Cerebellar cortex (tissue), 1 donor: Measurements from ENCODE around the gene ST3GAL3.

Source experiments
- DNase-seq: peaks from one replicate; pipeline ENCODE4 v3.0.0-alpha.2; 2015; ENCODE audit warnings: low spot score

The ST3GAL3 gene

DNA sequence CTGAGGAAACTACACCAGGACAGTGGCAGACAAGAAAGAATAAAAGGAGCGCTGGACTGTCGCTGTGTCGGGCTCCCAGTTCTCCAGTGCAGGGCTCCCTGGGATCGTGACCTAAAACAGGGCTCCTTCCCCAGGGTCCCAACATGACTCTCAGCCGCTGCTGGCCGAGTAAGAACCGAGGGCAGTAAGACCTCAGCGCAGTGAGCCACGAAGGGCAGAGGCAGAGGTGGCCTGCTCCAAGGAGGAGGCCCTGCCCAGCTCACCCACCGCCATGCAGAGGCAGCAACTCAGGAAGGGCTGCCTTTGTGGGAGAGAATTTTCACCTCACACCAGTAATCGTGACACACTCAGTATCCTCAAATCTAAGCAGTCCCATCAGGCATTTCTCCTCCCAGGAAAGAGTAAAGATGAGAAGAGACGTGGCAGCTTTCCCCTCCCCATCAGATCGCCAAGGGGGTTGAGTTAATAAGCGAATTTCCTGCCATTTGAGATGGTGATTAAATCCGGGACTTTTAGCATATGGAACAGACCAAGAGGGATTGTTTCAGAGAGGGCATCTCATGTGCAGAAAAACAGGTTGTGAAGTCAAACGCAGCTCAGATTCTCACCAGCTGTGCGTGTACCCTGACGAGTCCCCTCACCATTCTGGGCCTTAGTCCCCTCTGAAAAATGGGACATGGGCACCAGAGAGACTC lies 206.5 kb downstream of the ST3GAL3 start:
- DNase-seq: no peak

- no peak for DNase-seq
Observed at GRCh38 chr1:43914576-43915525, 207.5 kb downstream of the ST3GAL3 start.

DNA sequence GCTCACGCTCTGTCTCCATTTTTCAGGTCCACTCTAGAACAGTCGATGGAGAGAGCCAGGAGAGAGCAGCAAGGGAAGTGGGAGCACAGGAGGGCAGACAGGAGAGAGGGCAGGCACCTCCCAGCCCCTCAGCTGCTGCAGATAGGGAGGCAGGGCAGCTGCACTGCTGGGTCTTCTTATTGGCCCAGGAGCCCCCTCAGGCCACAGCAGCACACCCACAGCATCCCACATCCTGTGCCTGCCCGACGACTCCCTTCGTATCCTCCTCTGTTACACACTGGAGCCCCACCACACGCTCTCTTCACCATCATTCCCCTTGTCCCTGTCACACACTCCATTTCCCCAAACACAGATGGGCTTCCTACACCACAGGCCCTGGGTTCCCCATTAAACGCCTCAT lies 212.6 kb downstream of the ST3GAL3 start:
- no peak for DNase-seq

GRCh38 chr1:43921022-43921421 lies 213.7 kb downstream of the ST3GAL3 start:
- DNase-seq: no peak

DNA sequence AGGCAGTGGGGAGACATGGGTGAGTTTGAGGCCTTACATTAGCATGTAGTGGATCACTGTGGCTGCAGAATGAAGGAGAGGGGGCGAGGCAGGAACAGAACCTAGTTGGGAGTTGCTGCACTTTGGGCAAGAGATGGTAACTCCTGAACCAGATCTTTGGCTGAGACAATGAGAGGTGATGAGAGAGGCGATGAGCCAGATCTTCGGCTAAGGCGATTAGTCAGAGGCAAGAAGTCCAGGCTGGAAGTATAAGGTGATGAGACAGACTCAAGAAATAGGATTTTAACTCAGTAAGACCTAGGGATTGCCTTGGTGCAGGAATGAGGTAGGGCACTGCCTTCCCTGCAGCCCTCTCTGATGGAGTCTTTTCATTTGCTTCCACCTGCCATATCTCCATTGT lies 217.2 kb downstream of the ST3GAL3 start:
- DNase-seq: no peak

DNA sequence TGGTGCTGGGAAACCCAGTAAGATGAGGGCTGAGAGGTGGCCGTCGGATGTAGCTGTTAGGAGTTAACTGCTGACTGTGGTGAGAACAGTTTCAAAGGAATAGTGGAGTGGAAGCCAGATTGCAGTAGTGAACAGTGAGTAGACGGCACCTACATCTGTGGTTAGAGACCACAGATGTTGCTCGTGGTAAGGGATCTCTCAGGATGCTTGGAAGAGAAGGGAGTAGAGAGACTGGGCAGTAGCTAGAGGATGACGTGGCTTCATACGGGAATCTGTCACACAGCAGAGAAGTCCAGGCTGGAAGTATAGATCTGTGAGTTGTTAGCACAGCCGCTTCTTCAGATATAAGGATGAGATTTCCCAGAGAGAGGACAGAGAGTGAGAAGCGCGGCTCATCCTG lies 218.5 kb downstream of the ST3GAL3 start:
- no peak for DNase-seq

DNA sequence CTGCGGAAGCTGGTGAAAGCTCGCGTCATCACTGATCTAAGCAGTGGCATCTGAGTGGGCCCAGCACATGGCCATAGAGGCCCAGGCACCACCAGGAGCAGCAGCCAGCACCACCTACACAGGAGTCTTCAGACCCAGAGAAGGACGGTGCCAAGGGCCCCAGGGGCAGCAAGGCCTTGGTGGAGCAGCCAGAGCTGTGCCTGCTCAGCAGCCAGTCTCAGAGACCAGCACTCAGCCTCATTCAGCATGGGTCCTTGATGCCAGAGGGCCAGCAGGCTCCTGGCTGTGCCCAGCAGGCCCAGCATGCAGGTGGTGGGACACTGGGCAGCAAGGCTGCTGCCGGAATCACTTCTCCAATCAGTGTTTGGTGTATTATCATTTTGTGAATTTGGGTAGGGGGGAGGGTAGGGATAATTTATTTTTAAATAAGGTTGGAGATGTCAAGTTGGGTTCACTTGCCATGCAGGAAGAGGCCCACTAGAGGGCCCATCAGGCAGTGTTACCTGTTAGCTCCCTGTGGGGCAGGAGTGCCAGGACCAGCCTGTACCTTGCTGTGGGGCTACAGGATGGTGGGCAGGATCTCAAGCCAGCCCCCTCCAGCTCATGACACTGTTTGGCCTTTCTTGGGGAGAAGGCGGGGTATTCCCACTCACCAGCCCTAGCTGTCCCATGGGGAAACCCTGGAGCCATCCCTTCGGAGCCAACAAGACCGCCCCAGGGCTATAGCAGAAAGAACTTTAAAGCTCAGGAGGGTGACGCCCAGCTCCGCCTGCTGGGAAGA lies 223.0 kb downstream of the ST3GAL3 start:
- DNase-seq: no peak

- no peak for DNase-seq
Observed at GRCh38 chr1:43930949-43931275, 223.6 kb downstream of the ST3GAL3 start.

- DNase-seq: no peak
Observed at GRCh38 chr1:43931711-43932660, 224.7 kb downstream of the ST3GAL3 start.

DNA sequence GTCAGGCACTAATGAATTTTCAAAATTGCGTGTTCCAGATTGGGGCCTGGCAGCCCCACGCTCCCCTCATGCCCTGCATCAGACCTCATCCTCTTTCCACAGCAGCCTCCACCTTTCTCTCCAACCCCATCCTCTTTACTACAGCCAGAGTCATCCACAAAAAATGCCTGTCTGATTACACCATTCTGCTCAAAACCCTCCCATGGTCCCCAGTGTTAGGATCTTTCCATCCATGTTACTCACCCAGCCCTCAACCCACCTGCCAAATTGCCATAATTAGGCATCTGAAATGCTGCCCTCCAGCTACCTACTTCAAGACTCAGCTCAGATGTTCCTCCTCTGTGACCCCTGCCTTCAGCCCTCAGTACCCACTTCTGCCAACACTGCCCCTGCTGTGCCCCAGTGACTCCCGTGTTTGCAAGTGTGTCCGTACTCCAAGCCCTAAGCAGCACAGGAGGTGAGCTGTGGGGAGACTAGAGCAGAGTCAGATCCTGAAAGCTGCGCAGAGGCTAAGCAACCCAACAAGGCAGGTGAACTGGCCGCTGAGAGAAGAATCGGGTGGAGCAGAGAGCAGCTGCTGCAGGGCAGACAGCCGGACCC lies 225.6 kb downstream of the ST3GAL3 start:
- DNase-seq: no peak

DNA sequence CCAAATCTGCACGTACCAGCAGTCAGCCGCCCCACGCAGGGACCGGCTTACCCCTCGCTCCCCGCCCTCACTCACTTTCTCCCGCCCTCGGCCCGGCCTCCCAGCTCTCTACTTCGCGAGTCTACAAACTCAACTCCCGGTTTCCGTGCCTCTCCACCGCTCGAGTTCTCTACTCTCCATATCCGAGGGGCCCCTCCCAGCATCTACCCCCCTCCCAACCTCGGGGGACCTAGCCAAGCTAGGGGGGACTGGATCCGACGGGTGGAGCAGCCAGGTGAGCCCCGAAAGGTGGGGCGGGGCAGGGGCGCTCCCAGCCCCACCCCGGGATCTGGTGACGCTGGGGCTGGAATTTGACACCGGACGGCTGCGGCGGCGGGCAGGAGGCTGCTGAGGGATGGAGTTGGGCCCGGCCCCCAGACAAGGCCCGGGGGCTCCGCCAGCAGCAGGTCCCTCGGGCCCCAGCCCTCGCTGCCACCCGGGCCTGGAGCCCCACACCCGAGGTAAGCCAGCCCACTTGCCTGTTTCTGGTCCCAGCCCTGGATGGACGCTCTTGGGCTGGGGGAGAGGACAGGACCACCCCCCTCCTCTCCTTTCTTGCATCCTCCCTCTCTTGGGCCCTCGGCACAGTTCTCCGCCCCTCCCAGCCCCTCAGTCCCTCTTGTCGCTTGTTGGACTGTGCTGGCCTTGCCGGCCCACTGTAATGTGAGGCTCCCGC lies 226.2 kb downstream of the ST3GAL3 start, which contains the start of gene ARTN:
ARTN (plus strand) TSS at position 416 of the 715 bp plus-strand sequence. CDS start 1,856 bp downstream, outside the sequence.
- no peak for DNase-seq

DNA sequence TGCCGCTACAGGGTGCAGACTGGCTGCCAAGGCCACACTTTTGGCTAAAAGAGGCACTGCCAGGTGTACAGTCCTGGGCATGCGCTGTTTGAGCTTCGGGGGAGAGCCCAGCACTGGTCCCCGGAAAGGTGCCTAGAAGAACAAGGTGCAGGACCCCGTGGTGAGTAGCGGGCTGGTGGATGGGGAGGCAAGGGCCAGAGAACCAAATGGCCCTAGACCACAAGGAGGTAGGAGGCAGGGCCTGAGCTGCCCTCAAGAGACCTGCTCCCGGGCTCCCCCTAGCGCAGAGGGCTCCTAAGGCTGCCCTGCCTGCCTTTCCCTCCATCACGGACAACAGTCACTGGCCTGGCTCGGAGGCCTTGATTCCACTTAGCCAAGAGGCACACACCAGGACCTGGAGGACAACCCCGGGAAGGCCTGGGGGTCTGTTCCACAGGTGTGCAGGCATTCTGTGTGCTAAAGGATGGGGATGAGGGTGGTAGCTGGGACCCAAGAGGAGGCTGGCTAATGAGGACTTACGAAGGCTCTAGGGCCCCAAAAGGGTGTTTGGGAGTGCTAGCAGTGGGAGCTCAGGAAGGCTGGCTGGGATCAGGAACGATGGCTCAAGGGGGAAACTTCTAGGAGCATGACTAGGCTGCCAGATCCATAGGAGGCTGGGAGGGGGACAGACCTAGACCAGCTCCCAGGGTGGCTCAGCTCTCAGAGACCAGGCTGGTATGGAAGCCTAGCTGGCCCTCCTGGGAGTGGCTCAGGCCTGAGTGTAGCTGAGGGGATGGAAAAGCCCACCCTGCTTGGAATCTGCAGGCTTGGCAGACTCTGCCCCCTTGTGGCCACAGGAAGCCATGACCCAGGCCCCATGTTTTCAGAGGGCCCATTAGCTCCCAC lies 227.0 kb downstream of the ST3GAL3 start:
- peak; percentile 59 for DNase-seq

GRCh38 chr1:43934986-43935324 lies 227.6 kb downstream of the ST3GAL3 start:
- no peak for DNase-seq

GRCh38 chr1:43935711-43936427 lies 228.5 kb downstream of the ST3GAL3 start:
- DNase-seq: no peak

DNA sequence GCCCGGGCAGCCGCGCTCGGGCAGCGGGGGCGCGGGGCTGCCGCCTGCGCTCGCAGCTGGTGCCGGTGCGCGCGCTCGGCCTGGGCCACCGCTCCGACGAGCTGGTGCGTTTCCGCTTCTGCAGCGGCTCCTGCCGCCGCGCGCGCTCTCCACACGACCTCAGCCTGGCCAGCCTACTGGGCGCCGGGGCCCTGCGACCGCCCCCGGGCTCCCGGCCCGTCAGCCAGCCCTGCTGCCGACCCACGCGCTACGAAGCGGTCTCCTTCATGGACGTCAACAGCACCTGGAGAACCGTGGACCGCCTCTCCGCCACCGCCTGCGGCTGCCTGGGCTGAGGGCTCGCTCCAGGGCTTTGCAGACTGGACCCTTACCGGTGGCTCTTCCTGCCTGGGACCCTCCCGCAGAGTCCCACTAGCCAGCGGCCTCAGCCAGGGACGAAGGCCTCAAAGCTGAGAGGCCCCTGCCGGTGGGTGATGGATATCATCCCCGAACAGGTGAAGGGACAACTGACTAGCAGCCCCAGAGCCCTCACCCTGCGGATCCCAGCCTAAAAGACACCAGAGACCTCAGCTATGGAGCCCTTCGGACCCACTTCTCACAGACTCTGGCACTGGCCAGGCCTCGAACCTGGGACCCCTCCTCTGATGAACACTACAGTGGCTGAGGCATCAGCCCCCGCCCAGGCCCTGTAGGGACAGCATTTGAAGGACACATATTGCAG lies 229.3 kb downstream of the ST3GAL3 start:
- DNase-seq: no peak

GRCh38 chr1:43937179-43937865 lies 230.0 kb downstream of the ST3GAL3 start:
- DNase-seq: no peak

DNA sequence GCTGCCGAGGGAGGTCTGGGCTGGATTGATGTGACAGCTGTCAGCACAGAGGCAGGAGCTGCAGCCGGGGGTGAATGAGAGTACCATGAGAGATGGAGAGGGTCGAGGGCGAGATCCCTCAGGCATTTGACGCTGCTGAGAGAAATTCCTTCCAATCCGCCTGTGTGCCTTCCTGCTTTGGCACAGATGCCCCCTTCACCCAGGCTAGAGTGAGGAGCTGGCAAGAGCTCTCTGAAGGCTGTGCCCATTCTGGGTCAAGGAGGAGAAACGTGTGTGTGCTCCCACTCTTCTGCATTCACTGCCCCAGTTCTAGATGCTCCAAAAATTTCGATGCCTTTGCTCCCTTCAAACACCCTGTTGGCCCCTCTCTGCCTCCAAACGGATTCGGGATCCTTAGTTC lies 231.0 kb downstream of the ST3GAL3 start:
- peak; percentile 49 for DNase-seq
